ENCODE measurements around the gene HSDL2.
"Not testable (repeated sequence)": the region's sequence is repeated elsewhere in the genome, so short reads cannot be mapped to it uniquely, and the experiment has no call there.

The HSDL2 gene

DNA sequence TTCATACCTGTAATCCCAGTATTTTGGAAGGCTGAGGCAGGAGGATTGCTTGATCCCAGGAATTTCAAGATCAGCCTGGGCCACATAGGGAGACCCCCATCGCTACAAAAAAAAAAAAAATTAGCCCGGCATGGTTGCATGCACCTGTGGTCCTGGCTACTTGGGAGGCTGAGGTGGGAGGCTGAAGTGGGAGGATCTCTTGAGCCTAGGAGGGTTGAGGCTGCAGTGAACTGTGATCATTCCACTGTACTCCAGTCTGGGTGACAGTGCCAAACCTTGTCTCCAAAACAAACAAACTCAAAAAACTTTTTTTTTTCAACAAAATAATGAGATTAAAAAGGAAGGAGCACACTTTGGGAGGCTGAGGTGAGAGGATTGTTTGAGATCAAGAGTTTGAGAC is 120.9 kb downstream of the HSDL2 start:
- no peak for DNase-seq (ENCODE audit: low read depth in 2 of 2)

GRCh38 chr9:112501287-112501686 is 121.4 kb downstream of the HSDL2 start:
- no peak for DNase-seq (ENCODE audit: low read depth in 2 of 2)

GRCh38 chr9:112502175-112502946 is 122.5 kb downstream of the HSDL2 start:
- DNase-seq (ENCODE audit: low read depth in 2 of 2), result no peak

GRCh38 chr9:112503170-112503569 is 123.3 kb downstream of the HSDL2 start:
- DNase-seq (ENCODE audit: low read depth in 2 of 2), result no peak

GRCh38 chr9:112505086-112505485 is 125.2 kb downstream of the HSDL2 start:
- no peak for DNase-seq (ENCODE audit: low read depth in 2 of 2)

- no peak for DNase-seq (ENCODE audit: low read depth in 2 of 2)
These were observed 125.7 kb downstream of the HSDL2 start for GRCh38 chr9:112505607-112506006.

DNA sequence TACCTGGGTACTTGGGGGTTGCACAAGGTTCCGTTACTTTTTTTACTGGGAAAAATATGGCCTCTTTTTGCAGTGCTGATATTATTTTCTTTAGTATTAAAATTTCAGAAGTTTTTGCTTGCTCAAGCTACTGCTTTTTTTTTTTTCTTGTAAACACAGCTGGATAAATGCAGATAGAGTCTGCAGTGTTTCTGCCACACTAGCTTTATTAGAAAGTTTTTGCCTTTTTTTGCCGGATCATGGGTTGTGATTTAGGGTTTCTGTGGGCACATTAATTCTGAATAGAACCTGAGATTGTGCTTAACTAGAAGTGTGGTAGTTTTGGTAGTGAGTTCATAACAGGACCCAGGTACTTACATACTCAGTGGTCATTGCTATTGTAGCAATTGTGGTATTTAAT is 126.7 kb downstream of the HSDL2 start:
- no peak for DNase-seq (ENCODE audit: low read depth in 2 of 2)

- DNase-seq (ENCODE audit: low read depth in 2 of 2), result no peak
These were observed 127.2 kb downstream of the HSDL2 start for GRCh38 chr9:112507001-112507680.

- no peak for DNase-seq (ENCODE audit: low read depth in 2 of 2)
These were observed 128.5 kb downstream of the HSDL2 start for GRCh38 chr9:112508377-112508776.

GRCh38 chr9:112512377-112512776 is 132.5 kb downstream of the HSDL2 start:
- DNase-seq (ENCODE audit: low read depth in 2 of 2), result not testable (repeated sequence)

DNA sequence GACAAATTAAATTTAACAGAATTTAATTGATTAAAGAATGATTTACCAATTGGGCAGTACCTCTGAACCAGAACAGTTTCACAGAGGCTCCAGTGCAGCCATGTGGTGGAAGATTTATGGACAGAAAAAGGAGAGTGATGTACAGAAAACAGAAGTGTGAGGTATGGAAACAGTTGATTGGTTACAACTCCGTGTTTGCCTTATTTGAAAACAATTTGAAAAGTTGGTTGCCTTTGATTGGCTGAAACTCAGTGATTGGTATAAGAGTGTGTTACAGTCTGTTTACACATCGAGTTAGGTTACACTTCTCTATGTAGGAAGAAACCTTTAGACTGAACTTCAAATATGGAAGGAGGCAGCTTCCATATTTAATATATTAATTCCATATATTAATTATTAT is 136.9 kb downstream of the HSDL2 start:
- DNase-seq (ENCODE audit: low read depth in 2 of 2), result no peak

DNA sequence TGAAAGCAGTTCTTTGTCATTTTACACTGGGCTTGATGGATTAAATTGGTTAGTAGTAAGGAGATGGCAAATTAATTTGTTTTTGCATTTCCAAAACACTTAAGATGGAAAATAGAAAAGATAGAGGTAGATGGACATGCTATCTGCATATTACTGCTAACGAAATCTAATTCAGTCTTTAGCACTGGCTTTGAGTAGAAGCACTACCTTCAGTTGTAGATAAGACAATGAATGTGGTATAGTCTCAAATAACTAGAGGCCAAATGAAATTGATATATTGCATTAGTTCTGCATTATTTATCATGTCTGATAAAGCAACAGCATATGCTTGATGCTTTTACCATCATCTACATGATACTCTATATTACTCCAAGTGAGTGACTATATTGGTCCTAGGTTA is 140.2 kb downstream of the HSDL2 start:
- DNase-seq (ENCODE audit: low read depth in 2 of 2), result no peak

DNA sequence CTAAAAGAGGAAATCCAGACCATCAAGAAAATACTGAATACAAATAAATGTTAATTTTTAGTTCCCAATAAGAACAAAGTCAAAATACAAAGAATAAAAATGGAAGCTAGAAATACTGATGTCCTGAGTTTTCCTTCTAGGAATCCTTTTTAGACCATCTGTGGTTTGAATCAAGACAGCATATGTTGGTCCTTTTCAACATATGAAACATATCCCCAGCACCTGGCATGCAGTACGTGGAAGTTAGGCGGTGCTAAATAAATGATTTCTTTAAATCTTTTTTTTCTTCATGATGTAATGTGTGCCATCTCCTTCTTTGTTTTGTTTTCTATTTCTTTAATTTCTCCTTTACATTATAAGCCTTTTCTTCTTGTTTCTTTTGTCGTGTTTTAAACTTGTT is 140.7 kb downstream of the HSDL2 start:
- DNase-seq (ENCODE audit: low read depth in 2 of 2), result no peak

All from stimulated activated CD4-positive, alpha-beta T cell treated with anti-CD3 and anti-CD28 coated beads, Interleukin-1b, Interleukin-23, amount 100 ng/mL, for 1 hour (primary cell).